HG03520 (cell line): ENCODE results near the gene EPHA10.
"Not testable (repeated sequence)": the region's sequence is repeated elsewhere in the genome, so short reads cannot be mapped to it uniquely, and the experiment has no call there.

Source experiments
- ATAC-seq: cut with Tn5 transposase; IDR thresholded peaks from one replicate; pipeline ENCODE4 v1.9.1; 2021; ENCODE audit warnings: mild to moderate bottlenecking, moderate library complexity; ENCODE audit not compliant: unreplicated experiment

EPHA10 gene

DNA sequence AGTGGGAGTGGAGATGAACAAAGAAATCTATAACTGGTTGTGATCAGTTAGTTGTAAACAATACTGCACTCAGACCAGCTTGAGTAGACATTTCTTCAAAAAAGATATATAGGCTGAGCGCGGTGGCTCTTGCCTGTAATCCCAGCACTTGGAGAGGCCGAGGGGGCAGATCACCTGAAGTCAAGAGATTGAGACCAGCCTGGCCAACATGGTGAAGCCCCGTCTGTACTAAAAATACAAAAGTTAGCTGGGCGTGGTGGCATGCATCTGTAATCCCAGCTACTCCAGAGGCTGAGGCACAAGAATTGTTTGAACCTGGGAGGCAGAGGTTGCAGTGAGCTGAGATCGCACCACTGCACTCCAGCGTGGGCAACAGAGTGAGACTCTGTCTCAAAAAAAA lies 26.9 kb downstream of the EPHA10 start:
- not testable (repeated sequence) for ATAC-seq

DNA sequence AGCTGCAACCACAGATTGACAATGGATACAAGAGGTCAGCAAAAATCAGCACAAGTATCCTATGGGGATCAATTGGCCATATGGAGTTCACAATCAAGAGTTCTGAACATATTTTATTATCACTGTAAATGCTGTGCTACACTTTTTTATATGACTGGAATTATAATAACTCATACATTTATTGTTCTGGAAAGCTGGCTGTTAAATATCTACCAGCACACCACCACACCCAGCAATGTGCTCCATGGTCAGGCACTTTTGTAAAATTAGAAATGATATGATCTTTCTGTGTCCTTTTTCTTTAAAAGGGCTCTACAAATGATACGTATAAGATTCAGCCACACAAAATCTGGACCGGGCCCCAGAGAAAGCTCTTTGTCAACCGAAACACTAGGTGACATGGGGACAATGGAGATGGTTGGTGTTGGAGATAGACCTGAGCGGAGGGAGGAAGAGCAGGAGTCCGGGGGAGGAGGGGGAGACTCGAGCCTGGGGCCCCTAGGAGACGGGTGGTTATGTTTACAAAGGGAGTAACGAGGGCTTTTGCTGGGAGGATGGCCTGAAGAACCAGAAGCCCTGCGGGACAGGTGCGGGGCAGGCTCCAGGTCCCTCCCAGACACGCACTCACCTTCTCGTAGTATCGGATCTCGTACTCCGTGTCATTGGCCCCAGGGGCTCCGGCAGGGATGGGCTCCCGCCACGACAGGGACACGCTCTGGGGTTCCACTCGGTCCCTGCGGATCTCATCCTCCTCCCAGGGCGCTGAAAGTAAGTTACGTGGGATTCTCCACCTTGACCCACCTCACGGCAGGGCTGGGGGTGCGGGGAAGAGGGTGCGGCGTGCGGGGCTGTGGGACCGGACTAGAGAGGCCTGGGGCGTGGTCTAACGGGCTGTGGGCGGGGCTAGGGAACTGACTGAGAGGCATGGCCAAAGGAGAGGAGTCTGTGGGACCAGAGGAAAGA lies 30.0 kb downstream of the EPHA10 start:
- no peak for ATAC-seq

DNA sequence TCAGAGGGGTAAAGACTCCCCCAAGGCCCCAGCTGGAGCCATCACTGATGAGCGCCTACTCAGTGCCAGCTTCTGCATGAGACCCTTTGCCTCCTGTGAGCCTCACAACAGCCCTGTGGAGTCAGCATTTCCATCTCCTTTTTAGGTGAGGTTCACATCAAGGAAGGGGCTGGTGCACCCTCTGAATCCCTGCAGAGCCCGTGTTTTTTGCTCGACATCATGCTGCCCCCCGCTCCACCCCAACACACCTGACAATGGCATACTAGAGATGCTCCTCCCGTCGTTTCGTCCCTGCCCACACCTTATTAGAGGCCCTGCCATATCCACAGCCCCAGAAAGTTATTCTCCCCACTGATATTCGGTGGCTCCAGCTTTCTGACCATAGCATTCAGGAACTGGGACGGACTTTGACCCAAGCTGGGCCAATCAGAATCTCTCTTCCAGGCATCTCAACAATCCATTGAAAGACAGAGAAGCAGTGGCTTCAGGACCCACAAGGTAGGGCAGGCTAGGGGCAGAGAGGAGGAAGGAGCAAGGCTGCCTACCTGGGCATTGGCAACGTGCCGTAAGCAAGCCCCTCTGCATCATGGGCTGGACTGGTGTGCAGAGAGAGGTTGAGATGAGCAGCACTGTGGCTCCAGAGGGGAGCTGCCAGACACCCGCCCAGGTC lies 32.7 kb downstream of the EPHA10 start:
- no peak for ATAC-seq

DNA sequence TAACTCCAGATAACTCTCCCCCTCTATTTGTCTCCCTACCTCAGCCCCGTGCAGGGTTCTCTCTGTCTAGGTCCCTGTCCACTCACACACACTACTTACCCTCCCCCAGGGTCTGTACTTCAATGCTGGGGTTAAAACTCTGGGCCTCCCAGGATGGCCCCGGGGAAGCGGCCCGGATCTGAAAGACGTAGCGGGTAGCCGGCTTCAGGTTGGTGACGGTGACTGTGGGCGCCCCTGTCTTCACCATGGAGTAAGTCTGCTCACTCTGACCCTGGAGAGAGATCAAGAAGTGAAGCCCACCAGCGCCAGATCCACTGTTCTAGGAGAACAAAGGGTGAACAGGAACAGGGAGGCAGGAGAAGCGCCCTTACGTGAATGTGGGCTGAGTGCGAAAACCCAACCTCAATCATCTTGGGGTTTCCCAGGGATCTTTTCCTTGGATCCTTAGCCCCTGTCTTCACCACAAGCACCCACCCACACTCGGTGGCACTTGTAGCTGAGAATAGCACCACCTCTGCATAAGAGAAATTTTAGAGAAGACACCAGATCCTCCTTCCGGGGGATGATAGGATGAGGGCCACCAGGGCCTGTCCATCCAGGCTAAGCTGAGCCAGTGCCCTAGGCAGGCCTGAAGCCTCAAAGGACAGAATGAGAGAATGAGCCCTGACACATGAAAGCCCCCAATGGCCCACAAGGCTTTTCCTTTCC lies 33.5 kb downstream of the EPHA10 start:
- no peak for ATAC-seq

DNA sequence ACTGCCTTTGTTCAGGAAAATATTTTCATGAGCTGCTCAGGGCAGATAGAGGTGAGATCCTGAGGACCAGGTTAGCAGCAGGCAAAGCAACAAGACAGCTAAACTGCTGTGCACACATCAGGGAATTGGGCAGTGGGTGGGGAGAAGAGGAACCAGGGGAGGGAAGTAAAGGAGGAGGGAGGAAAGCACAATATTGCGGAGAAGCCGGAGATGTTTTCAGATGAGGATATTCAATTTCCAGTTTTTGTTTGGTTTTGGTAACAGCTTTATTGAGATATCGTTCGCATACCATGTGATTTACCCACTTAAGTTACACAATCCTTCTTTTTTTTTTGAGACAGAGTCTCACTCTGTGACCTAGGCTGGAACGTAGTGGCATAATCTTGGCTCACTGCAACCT lies 34.5 kb downstream of the EPHA10 start:
- no peak for ATAC-seq

DNA sequence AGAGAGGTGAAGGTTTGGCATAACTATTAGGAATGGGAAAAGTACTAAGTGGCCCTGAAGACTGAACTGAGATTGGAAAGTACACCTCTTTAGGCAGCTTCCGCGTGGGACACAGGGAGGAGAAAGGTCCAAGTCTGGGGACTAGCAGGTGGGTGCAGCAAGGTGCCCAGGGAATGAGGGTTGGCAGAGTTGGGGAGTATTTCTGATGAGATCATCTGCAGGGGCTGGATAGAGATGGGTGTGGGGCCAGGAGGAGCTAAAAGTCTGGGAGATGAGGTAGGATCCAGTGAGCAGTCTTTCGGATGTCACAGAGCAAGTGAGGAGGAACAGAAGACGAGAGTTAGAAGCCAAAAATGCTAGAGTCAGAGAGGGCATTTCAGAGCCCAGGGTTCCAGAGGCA lies 36.5 kb downstream of the EPHA10 start:
- ATAC-seq = no peak

DNA sequence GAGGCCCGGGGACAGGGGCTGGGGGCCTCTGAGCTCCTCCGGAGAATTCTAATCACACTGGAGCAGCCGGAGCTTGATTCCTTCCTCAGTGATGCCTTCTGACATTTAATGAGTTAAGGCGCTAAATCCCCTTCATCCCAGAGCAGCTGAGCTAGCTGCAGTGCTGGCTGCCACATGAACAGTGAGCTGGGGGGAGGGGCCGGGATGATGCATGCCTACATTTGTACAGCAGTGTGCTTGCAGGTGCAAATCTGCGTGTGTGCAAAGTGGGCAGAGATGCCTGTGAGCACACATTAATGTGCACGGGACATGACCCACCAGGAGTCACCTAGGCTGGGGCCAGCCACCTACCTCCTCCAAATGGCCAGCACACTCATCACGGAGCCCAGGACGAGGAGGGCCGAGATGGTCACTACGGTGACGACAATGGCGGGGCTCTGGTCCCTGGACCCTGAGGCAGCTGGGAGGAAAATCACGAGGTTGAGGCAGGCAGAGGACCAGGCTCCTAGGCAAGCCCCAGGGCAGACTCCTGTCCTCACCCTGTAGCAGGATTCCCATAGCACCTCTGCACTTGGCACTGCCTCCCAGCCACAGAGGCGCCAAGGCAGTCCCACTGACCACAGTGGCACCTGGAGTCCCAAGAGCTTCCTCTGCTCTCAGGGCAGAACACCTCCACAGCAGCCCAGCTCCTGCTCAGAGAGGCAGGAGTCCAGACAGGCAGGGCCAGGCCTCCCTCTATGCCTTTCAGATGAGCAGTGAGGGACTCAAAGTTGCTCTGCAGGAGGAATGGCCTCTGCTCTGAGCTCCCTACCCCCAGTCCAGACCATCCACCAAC lies 38.0 kb downstream of the EPHA10 start:
- no peak for ATAC-seq

DNA sequence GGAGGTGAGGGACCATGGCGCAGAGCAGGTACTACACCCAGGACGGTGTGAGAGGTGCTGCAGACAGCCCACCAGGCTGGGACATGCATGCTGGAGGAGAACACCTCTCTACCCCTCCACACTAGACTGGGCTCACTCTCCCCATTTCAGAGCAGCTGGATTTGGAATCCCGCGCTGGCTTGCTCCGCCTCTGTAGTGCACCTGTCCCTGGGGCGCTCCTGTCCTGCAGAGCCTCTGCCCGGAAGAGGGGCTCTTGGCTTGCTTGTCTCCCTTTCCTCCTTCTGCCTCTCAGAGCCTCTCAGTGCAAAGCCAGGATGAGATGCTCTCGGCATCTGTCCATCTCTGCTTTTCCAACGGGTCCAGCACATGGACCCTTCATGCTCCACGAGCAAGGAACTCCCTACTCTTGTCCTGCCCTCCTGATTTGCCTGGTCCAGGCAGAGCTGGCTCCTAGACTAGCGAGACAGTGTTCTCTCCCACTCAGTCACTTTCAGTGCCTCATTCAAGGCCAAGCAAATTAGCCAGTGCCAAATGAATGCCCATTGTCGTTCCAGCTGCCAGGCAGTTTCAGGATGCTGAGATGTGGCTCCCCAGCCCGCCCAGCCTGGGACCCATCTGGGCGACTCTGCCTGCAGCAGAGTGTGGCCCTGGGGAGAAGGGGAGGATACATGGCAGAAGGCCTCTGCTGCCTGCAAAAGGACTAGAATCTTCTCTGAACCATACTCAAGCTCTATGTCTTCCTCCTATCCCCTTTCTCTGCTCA lies 38.9 kb downstream of the EPHA10 start:
- ATAC-seq = no peak

DNA sequence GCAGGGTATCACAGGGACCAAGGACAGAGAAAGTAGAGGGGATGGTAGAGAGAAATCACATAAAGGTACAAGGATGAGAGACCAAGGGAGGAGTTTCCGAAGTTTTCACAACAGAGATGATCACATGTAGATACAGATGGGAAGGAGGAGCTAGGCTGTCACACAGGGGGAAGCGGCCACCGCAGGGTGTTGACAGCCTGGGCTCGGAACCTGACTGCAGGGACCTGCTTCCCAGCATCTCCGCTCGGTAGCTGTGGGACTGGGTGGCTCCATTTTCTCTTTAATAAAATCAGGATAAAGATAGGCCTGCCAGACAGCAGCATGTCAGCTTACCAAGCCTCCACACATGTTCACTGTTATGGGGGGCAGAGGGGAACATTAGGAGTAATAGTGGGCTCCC lies 40.3 kb downstream of the EPHA10 start:
- no peak for ATAC-seq

DNA sequence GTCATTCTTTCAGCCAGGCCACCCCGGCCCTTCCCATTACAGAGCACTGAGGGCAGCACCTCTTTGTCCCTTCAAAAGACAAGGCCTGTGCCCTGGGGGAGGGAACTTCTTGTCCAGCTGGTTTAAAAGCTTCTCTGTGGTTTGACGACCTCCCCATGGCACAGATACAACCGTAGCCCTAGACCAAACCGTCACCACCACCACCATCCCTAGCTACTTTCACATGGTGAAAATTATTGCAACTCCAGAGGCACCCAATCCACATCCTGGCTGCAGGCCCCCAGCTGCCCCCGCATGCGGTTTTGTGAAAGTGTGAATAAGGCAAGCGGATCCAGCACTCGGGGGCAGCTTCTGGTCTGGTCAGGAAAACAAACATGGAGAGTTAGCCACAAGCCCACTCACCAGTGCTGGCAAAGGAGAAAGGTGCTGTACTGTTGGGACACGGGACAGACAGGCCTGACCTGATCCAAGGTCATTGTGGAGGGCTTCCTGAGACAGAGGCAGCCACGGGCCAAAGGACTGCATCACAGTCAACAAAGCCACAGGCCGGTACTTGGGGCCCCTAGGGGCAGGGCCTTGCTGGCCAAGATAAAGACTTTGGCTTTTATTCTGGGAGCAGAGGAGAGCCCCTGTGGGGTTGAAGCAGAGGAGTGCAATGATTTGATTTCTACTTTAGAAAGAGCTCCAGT lies 41.4 kb downstream of the EPHA10 start:
- no peak for ATAC-seq

DNA sequence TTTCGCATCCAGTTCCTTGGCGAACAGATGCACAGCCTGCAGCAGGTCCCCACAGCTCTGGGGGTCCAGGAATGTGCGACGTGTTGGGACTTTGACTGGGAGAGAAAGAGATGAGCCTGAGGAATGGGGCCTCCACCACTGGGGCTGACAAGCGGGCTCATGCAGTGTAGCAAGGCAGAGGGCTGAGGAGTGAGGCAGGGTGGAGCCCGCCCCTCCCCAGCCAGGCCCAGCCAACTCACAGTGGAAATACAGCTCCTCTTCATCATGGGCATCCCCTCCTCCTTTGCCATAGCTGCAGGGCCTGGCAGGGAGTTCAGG lies 41.9 kb downstream of the EPHA10 start:
- ATAC-seq = no peak

DNA sequence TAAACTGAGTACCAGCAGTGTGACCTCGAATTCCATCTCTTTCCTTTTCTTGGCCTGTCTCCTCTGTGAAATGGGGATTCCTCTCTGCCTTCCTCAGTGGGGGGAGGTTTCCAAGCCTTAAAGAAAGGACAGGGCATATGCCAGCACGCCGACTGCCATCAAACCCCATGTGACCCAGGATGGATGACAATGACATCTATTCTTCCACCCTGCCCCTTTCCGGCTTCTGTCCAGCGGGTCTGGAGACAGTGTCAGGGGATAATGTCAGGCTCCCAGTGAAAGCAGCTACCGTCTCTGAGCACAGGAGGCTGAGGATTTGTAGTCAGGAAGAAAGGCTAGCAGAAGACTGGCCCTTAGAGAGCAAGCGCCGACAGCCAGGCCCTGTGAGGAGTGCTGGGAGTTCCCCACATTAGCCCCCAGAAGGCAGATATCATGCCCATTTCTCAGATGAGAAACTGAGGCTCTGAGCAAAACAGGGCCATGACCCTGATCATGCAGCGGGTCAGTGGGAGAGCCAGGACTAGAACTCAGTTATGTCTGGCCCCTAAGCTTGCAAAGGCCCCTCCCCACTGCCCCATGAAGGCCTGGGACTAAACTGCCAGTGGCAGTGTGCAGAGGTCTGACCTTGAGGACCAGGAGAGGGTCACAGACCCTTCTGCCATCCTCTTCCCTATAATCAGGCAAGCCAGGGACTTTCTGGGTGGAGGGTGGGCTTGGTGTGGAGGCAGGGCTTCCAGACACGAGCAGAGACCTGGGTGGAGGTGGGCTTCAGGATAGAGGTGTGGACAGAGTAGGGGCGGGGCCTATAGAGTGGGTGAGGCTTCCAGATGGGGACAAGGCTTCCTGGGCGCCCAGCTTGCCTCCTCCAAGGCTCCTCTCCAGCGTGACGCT lies 42.5 kb downstream of the EPHA10 start:
- no peak for ATAC-seq

DNA sequence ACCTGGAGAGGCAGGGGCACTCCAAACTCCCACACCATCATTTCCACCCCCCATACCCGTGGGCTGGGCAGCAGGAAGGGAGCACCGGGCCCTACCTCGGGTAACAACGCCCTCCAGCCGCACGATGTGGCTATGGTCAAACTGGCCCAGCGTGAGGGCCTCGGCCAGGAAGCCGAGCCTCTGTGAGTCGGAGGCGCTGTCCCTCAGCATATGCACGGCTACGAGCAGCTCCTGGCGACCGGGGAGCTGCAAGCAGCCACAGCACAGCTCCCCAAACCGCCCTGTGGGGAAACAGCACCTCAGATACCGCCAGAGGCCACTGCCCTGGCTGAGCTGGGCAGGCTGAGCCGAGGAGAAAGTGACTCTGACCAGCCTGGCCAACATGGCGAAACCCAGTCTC lies 43.4 kb downstream of the EPHA10 start:
- no peak for ATAC-seq

DNA sequence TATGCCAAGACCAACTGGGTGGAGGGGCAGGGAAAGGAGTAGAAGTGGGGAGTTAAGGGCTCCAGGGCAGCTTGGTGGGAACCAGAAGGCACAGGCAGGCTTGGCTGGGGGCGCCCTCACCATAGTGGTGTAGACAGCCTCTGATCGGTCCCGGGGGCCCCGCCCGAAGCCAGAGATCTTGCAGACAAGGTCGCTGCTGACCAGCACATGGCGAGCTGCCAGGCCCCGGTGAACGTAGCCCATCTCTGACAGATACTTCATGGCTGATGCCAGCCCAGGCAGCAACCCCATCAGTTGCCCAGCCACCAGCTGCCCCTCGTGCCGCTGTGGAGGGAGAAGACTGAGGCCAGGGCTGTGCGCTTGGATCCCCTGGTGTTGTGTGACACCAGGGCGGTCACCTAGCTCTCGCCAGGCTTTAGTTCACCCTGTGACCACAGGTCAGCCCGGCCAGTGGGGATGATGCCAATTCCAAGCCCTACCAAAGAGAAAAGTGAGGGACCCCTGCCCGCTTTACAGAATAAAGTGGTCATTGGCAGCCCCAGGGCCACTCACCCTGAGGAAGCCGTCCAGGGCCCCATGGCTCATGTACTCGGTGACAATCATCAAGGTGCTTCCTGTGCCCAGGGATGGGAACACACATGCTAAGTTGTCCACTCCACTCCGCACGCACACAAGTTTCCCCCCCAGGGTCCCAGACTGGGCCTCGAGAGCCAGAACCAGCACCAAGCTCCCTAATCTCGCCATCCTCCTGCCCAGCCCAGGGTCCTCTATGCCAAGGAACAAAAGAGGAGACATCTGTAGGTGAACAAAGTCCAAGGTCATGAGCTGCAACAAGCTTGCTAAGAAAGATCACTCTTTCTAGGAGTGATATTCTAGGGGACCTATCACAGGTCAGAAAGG lies 44.4 kb downstream of the EPHA10 start:
- ATAC-seq = no peak

DNA sequence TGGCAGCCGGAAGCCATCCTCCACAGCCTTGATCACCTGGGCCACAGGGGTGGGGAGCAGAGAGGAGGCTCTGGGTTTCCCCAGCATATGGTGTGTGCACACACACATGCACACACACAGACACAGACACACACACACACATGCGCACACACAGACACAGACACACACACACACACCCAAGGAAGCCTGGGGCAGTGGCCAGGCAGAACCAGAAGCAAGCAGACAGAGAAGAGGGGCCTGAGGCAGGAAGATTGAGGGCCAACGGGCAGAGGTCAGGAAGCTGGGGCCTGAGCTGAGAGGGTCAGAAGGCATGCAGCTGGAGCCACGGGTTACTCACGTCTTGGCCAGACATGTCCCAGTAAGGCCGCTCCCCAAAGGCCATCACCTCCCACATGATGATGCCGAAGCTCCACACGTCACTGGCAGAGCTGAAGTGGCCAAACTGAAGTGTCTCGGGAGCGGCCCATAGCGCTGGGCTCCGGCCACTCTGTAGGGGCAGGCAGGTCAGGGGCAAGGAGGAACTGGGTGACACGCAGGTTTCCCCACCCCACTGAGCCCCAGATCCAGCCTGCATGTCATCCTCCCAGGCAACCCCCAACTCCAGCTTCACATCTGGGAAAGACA lies 45.2 kb downstream of the EPHA10 start:
- ATAC-seq = no peak

DNA sequence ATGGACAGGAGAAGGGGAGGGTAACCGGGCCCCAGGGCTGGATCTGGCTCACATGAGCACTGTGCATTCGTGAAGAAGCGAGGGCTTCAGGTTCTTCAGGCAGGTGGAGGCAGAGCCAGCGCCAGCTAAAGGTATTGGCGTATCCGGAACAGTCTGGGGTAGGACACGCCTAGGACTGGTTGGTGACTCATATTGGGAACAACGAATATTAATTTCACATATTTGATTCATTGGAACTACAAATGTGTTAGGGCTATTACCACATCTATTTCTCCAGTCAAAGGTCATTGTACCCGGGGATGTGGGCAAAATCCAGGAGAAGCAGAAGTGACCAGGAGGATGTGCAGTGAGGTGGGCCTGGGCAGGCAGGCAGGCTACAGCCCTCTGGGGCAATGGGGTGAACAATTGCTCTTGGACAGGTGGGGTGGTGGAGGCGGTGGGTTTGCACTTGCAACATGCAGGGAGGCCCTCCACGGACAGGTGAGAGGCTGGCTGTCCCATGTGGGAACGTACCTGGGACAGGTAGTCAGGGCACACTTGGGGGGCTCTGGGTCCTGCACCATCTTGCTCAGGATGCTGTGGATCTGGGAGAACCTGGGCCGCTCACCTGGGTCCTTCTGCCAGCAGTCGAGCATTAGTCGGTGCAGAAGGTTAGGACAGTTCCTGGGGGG lies 45.9 kb downstream of the EPHA10 start:
- ATAC-seq = no peak
